Measurements from ENCODE around the gene SLC38A6. TPM values are rescaled to one million over a fixed set of nuclear protein-coding genes. Genes with fewer than 3 reads are reported as not detected.
A peak's percentile ranks its signal among the peaks of the same experiment; 100 is the strongest.

SLC38A6 gene
- 4.1 TPM for total RNA-seq
- long read RNA-seq, partial matches to known transcripts: 2 of 6 reads
- long read RNA-seq, other reads (novel, unspliced or antisense): 4 of 6 reads

- intact Hi-C loops (cut with DNase I): loop anchor here (5.0 kb wide), 1 partner anchor 259 kb away; the partner anchor contains the start of gene SIX4
- DNase-seq (ENCODE audit: low spot score): peak; percentile 96
Measured at GRCh38 chr14:60980811-60981632, at the start of gene SLC38A6, which contains the start of gene TRMT5. TSS of gene SLC38A6 (plus strand) at chr14:60981245. CDS start at chr14:60981278, 33 bp downstream. TSS of gene TRMT5 (minus strand) at chr14:60981079. CDS start at chr14:60980973, 106 bp downstream.

- DNase-seq (ENCODE audit: low spot score): no peak
- intact Hi-C loops (cut with DNase I): no loop called here
Measured at GRCh38 chr14:60933920-60934655, 47.0 kb upstream of the SLC38A6 start.

- no peak for DNase-seq (ENCODE audit: low spot score)
- intact Hi-C loops (cut with DNase I): no loop called here
Measured at GRCh38 chr14:60935319-60935718, 45.7 kb upstream of the SLC38A6 start.

GRCh38 chr14:60943637-60944032 is 37.4 kb upstream of the SLC38A6 start:
- no peak for DNase-seq (ENCODE audit: low spot score)
- intact Hi-C loops (cut with DNase I): no loop called here

GRCh38 chr14:60944204-60944603 is 36.8 kb upstream of the SLC38A6 start:
- DNase-seq (ENCODE audit: low spot score): no peak
- intact Hi-C loops (cut with DNase I): no loop called here

GRCh38 chr14:60945984-60946383 is 35.1 kb upstream of the SLC38A6 start:
- intact Hi-C loops (cut with DNase I): no loop called here
- no peak for DNase-seq (ENCODE audit: low spot score)

GRCh38 chr14:60946773-60947172 is 34.3 kb upstream of the SLC38A6 start:
- intact Hi-C loops (cut with DNase I): no loop called here
- DNase-seq (ENCODE audit: low spot score): no peak

- intact Hi-C loops (cut with DNase I): no loop called here
- DNase-seq (ENCODE audit: low spot score): no peak
Measured at GRCh38 chr14:60951776-60952435, 29.1 kb upstream of the SLC38A6 start.

GRCh38 chr14:60956202-60956601 is 24.8 kb upstream of the SLC38A6 start:
- no peak for DNase-seq (ENCODE audit: low spot score)
- intact Hi-C loops (cut with DNase I): no loop called here

- intact Hi-C loops (cut with DNase I): no loop called here
- DNase-seq (ENCODE audit: low spot score): no peak
Measured at GRCh38 chr14:60956632-60957031, 24.4 kb upstream of the SLC38A6 start.

GRCh38 chr14:60958146-60958545 is 22.9 kb upstream of the SLC38A6 start:
- DNase-seq (ENCODE audit: low spot score): no peak
- intact Hi-C loops (cut with DNase I): no loop called here

GRCh38 chr14:60963761-60964160 is 17.3 kb upstream of the SLC38A6 start:
- intact Hi-C loops (cut with DNase I): no loop called here
- DNase-seq (ENCODE audit: low spot score): no peak

GRCh38 chr14:60964904-60965303 is 16.1 kb upstream of the SLC38A6 start:
- intact Hi-C loops (cut with DNase I): no loop called here
- no peak for DNase-seq (ENCODE audit: low spot score)

GRCh38 chr14:60965402-60965801 is 15.6 kb upstream of the SLC38A6 start:
- intact Hi-C loops (cut with DNase I): no loop called here
- DNase-seq (ENCODE audit: low spot score): no peak

GRCh38 chr14:60968099-60968498 is 12.9 kb upstream of the SLC38A6 start:
- DNase-seq (ENCODE audit: low spot score): no peak
- intact Hi-C loops (cut with DNase I): no loop called here

- DNase-seq (ENCODE audit: low spot score): no peak
- intact Hi-C loops (cut with DNase I): no loop called here
Measured at GRCh38 chr14:60968671-60969070, 12.4 kb upstream of the SLC38A6 start.

GRCh38 chr14:60970146-60970545 is 10.9 kb upstream of the SLC38A6 start:
- no peak for DNase-seq (ENCODE audit: low spot score)
- intact Hi-C loops (cut with DNase I): no loop called here

- intact Hi-C loops (cut with DNase I): no loop called here
- DNase-seq (ENCODE audit: low spot score): no peak
Measured at GRCh38 chr14:60971271-60971670, 9.8 kb upstream of the SLC38A6 start.

- DNase-seq (ENCODE audit: low spot score): no peak
- intact Hi-C loops (cut with DNase I): no loop called here
Measured at GRCh38 chr14:60972295-60972694, 8.8 kb upstream of the SLC38A6 start.

- no peak for DNase-seq (ENCODE audit: low spot score)
- intact Hi-C loops (cut with DNase I): no loop called here
Measured at GRCh38 chr14:60973070-60973469, 8.0 kb upstream of the SLC38A6 start.
